GM19438 (cell line): ENCODE data around the gene MITF.

Experiments
- ATAC-seq: cut with Tn5 transposase; IDR thresholded peaks from one replicate; pipeline ENCODE4 v1.9.1; 2021; ENCODE audit warnings: low read depth; ENCODE audit not compliant: unreplicated experiment

MITF gene

GRCh38 chr3:69739204-69740102 is at the start of gene MITF:
Gene MITF, plus strand, starts transcription at chr3:69739464. Its CDS starts 134 bp downstream, at chr3:69739598.
- ATAC-seq: peak; percentile 96

GRCh38 chr3:69691860-69692259 is 47.4 kb upstream of the MITF start:
- no peak for ATAC-seq

GRCh38 chr3:69692761-69693160 is 46.5 kb upstream of the MITF start:
- ATAC-seq: no peak

GRCh38 chr3:69695443-69695842 is 43.8 kb upstream of the MITF start:
- ATAC-seq: no peak

- no peak for ATAC-seq
Observed at GRCh38 chr3:69695933-69696332, 43.3 kb upstream of the MITF start.

- no peak for ATAC-seq
Observed at GRCh38 chr3:69696367-69696766, 42.9 kb upstream of the MITF start.

GRCh38 chr3:69697381-69697780 is 41.9 kb upstream of the MITF start:
- no peak for ATAC-seq

- ATAC-seq: no peak
Observed at GRCh38 chr3:69698728-69699127, 40.5 kb upstream of the MITF start.

- ATAC-seq: no peak
Observed at GRCh38 chr3:69699183-69699582, 40.1 kb upstream of the MITF start.

GRCh38 chr3:69700949-69701348 is 38.3 kb upstream of the MITF start:
- no peak for ATAC-seq

- no peak for ATAC-seq
Observed at GRCh38 chr3:69710153-69710977, 28.9 kb upstream of the MITF start.

- no peak for ATAC-seq
Observed at GRCh38 chr3:69712269-69712668, 27.0 kb upstream of the MITF start.

GRCh38 chr3:69712933-69713332 is 26.3 kb upstream of the MITF start:
- no peak for ATAC-seq

- ATAC-seq: no peak
Observed at GRCh38 chr3:69715204-69715603, 24.1 kb upstream of the MITF start.

GRCh38 chr3:69716119-69716518 is 23.1 kb upstream of the MITF start:
- no peak for ATAC-seq

- no peak for ATAC-seq
Observed at GRCh38 chr3:69718866-69719586, 20.2 kb upstream of the MITF start.

GRCh38 chr3:69719587-69720122 is 19.6 kb upstream of the MITF start:
- ATAC-seq: no peak

- ATAC-seq: no peak
Observed at GRCh38 chr3:69720824-69721223, 18.4 kb upstream of the MITF start.

GRCh38 chr3:69723389-69723788 is 15.9 kb upstream of the MITF start:
- no peak for ATAC-seq

- no peak for ATAC-seq
Observed at GRCh38 chr3:69724722-69725435, 14.4 kb upstream of the MITF start.
